Amniotic stem cell (primary cell): ENCODE results near the gene SNAP91.
A peak's percentile ranks its signal among the peaks of the same experiment; 100 is the strongest.

Experiments
- DNase-seq: peaks from one replicate; lab custom pipeline; 2025; lab: John Stamatoyannopoulos, UW

The SNAP91 gene

GRCh38 chr6:83536647-83537589 is 172.0 kb downstream of the SNAP91 start:
- no peak for DNase-seq

DNA sequence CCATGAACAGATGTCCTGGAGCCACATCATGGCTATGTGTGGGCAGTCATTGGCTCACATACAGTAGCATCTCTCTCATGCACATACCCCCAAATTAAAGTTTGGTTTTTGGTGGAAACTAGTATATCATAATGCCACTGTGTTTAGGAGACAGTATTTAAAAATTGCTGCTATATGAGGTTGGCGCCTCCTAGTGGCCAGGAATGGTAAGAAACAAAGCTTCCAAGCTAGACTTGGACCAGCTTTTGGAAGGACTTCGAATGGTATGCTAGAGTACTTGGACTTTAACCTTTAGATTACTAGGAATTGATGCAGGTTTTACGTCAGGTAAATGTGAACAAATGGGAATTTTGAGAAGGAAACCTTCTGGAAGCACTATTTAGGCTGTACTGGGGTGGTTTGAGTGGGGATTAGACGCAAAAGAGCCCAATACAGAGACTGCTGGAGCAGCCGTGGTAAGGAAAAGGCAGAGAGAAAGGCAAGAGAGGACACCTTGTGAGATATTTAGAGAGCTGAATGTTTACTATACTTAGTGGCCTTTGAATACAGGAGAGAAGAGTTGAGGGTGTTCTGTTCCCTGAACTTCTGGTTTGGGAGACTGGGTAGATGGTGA is 172.8 kb downstream of the SNAP91 start:
- peak; percentile 20 for DNase-seq

- no peak for DNase-seq
Measured at GRCh38 chr6:83518816-83519480, 190.0 kb downstream of the SNAP91 start.

GRCh38 chr6:83517500-83517899 is 191.4 kb downstream of the SNAP91 start:
- DNase-seq: no peak

DNA sequence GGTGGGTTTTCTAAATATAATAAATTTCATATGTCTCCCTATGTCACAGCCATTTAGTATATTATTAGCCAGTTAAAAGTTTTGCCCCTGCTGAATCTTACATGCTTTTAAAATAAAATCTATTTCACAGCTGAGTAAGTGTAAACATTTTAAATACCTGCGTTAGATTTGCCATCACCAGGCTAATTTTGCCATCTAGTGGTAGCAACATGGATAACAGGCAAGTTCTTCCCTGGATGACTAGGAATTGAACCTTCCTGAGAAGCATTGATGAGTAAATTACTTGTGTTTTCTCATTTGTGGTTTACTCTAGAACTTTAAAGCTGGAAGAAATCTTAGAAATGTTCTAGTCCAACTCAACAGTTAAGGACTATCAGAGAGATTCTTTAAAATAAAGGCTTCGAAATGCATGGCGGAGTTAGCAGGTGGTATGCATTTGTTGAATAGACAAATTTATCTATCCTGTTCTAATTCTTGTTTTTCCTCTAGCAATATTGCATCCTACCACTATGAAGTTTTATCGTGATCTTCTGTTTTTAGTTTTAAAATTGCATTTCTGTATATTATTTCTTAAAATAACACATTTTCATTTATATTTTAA is 193.9 kb downstream of the SNAP91 start:
- peak; percentile 52 for DNase-seq

DNA sequence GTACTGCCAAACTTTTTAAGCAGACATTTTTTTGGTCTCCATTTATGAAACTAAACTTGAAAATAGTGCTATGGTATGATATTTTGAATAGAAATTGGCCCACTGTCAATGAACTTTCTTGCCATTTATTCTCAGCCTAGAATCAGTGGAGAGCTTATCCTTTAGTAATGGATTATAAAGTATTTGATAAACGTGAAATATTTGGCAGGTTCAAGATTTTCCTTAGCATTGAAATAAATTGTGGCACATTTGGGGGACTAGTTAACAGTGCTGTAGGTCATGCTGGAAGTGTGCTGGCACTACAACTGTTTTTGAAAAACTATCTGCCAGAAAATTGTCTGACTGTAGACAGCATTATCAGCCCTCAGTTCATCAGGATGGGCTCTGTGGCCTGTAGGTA is 194.4 kb downstream of the SNAP91 start:
- DNase-seq: no peak

DNA sequence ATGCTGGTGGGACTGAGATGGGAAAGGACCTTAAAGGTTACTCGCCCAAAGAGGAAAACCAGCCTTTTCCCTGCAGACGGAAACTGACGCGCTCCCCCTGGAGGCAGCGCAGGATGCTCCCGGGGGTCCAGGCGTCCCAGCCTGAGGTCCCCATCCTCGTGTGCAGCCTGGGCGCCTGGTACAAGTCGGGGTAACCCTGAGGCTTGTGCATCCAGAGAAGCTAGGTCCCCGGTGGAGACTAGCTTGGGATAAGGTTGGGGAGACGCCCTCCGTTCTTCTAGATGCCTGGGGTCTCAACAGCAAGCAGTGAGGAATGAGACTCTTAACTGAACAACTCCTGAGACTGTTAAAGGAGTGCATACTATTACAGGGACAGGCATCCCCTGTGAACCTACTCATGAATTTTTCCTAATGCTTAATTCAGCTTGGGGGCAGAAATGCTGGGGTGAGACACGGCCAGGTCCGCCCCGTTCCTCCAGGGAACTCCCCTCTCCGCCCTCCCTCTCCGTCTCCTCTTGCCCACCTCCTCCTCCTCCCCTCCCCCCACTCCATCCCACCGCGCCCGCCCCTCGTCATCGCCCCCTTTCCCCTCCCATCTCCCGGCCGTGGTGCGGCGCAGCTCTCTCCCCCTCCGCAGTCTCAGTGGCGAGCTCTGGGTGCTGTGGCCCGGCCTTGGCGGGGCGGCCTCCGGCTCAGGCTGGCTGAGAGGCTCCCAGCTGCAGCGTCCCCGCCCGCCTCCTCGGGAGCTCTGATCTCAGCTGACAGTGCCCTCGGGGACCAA is 196.8 kb downstream of the SNAP91 start, which contains the start of gene PRSS35:
Gene PRSS35 (plus strand): TSS at position 634 of the 781 bp plus-strand sequence. CDS start 10,908 bp downstream, outside the sequence.
- peak; percentile 20 for DNase-seq

DNA sequence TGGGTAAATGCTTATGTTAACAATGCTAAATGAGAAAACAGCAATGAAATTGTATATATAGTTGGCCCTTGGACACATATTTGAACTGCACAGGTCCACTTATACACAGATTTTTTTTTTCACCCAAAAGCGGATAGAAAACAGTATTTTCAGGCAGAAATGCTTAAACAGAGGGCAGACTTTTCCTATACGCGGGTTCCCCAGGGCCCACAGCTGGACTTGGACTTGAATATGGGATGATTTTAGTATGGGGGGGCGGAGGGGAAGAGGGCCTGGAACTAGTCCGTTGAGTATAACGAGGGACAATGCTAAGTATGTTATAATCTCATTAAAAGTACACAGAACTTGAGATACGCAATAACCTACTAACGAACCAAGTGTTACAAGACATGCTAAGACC is 197.6 kb downstream of the SNAP91 start:
- DNase-seq: no peak

GRCh38 chr6:83510791-83511190 is 198.1 kb downstream of the SNAP91 start:
- no peak for DNase-seq

GRCh38 chr6:83509441-83509840 is 199.5 kb downstream of the SNAP91 start:
- DNase-seq: no peak

DNA sequence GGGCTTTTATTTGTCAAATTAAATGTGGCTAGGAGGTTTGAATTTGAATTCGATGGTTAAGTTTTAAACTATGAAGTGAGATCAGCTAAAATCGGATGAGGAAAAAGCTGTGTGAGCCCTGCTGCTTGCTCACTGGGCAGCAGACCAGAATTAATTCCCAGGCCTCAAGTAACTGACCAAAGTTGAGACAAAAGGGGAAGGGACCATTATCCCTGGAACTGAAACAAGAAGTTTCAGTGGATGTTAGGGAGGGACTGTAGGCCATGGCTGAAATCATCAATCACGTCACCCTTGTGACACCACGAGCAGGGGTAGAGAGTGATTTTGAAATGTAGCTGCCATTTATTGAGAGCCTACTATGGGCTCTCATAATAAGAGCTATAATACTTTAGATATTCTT is 203.5 kb downstream of the SNAP91 start:
- no peak for DNase-seq
